CD4-positive, alpha-beta T cell treated with Interleukin-1 beta for 1 hour (primary cell): ENCODE data around the gene SIRPD.
"Not testable (repeated sequence)": the region's sequence is repeated elsewhere in the genome, so short reads cannot be mapped to it uniquely, and the experiment has no call there.

Experiments used
- DNase-seq, 2 donors: peaks; one replicate each; pipeline ENCODE4 v3.0.0-alpha.2; 2020 to 2022

Gene SIRPD

GRCh38 chr20:1557605-1558004 lies at the start of gene SIRPD:
TSS of gene SIRPD (minus strand) at chr20:1557705. CDS start at chr20:1557653, 52 bp downstream.
- DNase-seq = no peak

GRCh38 chr20:1600736-1601135 lies 43.2 kb upstream of the SIRPD start:
- no peak for DNase-seq

DNA sequence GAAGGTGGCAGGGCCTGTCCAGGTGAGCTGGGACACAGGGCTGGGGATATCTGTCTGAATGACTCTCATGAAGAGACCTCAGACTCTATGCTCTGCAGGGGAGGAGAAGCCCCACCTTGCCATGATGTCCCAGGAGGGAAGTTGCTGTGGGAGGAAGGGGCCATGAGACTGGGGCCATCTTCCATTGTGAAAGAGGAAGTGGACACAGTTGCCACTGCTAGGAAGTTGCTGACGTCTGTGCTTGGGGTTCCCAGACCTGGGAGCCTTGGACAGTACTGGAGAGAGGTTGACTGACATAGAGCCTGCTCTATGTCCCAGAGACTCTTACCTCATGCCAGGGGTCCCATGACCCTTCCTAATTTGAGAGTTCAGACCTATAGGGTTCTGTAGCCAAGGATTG lies 37.8 kb upstream of the SIRPD start:
- DNase-seq = no peak

DNA sequence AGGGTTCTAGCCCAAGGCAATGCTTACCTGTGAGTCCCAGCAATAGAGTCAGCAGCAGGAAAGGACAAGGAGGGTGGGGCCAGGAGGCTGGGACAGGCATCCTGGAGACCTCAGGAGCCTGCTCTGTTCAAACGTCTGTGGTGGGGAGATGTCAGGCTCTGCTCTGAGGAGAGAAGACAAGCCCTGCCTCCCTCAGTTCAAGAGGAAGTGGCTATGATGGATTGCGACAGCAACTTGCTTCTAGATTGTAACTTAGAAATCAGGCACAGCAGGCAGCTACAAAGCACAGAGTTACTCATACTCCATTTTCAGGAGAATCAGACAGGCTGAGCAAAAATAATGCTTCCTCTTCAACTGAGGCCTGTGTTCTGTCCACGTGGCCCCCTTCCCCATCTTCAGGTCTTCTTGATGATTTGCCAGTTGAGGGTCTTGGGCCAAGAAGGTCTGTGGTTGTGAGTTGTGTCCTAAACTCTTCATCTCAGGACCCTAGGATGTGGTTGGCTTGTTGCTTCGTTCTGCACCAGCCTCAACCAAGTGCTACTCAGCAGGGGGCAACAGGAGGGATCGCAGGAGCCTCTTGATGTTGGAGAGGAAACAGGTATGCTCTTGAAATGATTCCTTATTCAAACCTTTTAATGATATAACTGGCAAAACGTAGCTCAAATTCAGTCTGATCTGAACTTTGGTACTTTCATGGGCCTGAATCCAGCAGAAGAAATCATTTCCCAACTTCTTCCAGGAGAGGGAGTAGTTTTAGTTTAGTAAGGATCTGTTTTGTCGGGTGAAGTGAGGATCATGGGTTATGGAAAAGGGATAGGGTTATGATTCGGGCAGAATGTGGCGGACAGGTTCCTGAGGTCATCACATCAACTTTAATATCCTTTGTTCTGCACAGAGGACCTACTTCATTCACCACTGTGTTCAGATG lies 31.3 kb upstream of the SIRPD start:
- DNase-seq = no peak

GRCh38 chr20:1587781-1588532 lies 30.5 kb upstream of the SIRPD start:
- DNase-seq = no peak

DNA sequence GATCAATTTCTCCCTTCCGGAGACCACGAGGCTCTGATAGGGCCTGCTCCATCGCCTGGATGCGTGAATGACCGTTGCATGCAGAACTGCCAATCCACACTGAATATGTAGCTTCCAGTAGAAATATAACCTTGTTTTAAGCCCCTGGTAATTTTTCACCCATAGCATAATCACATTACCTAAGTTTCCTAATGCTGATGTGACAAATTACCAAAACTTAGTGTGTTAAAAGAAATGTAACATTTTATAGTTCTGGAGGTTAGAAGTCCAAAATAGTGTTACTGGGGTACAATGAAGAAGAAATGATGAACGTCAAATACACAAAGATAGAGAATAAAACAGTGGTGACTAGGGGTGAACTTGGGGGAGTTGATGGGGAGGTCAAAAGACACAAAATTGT lies 22.0 kb upstream of the SIRPD start:
- DNase-seq = no peak

GRCh38 chr20:1577906-1578305 lies 20.4 kb upstream of the SIRPD start:
- no peak for DNase-seq

DNA sequence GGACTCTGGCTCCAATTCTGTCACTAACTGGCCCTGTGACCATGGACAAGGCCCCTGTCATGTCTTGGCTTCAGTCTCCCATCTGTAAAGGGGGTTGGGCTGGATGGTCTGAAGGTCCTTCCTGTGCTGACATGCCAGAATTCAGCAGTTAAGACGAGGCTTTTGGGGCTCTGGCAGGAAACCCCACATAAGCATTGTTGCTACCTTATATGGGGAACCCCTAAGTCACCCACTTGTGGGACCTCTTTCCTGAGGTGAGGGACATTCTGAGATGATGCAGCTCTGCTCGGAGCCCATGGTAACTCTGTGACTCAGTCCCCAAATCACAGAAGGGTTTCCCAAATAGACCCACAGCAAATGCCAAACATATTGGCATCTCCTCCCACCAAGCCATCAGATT lies 19.8 kb upstream of the SIRPD start:
- DNase-seq = not testable (repeated sequence)

DNA sequence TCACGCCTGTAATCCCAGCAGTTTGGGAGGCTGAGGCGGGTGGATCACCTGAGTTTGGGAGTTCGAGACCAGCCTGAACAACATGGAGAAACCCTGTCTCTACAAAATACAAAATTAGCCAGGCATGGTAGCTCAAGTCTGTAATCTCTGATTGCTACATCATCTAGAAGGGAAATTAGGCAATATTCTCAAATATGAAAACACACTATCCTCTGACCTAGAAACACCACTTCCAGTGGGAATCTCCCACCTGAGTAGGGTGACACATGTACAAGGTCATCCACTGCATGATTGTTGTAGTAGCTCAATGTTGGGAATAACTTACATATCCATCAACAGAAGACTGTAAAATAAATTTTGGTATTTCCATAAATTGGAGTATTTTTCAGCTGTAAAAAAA lies 19.1 kb upstream of the SIRPD start:
- no peak for DNase-seq

DNA sequence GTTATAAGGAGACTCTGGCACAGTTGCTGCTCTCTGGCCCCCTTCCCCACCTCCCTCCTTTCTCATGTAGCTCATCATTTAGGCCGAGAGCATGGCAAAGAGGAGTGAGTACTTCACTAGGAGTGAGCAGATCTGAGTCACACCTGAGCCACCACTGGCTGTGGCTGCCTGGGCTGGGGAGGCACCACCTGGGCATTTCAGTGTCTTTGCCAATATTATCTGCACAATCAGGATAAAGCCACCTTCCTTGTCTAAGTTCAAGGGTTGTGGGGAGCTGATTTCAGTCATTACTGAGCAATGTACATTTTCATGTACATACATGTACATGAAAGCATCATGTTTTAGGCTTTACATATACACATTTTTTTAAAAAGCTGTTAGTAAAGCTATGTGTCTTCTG lies 18.5 kb upstream of the SIRPD start:
- DNase-seq = not testable (repeated sequence)

DNA sequence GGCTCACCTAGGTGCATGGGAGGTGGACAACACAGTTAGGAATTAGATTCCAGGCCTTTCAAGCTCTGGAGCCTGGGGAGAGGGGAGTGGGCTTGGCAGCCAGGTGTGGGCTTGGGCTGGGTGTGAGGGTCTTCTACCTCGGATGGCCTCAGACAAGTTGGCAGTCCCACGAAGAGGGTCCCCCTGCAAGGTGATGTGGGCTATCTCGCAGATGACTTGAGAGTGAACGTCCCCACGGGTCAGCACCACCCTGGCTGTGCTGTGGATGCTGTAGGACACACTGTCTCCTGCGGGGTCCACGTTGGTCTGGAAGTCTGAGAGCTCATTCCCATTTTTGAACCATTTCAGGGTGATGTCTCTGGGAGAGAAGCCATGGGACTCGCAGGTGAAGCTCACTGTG lies 14.1 kb upstream of the SIRPD start:
- not testable (repeated sequence) for DNase-seq

DNA sequence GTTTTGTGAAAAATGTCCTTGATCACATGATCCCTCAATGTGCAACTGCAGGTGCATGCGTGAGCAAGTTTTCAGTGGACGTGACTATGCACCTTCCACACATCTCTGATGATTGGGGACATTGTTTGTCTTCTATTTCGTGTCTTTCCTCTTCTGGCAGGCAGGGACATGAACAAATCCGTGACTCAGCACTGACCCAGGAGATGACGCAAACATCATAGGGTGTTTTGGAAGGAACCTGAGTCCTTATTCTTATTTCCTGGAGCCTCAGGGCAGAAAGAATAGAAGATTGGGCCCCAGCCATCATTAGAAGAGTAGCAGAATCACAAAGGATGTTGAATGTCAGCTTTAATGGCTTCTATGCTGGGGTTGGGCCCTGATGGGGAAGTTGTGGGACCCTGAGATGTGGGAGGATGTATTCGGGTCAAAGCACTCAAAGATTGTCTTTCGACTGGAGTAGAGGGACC lies 11.9 kb upstream of the SIRPD start:
- peak in 1 of 2 donors; percentile 64 for DNase-seq

GRCh38 chr20:1568163-1568490 lies 10.6 kb upstream of the SIRPD start:
- no peak for DNase-seq

DNA sequence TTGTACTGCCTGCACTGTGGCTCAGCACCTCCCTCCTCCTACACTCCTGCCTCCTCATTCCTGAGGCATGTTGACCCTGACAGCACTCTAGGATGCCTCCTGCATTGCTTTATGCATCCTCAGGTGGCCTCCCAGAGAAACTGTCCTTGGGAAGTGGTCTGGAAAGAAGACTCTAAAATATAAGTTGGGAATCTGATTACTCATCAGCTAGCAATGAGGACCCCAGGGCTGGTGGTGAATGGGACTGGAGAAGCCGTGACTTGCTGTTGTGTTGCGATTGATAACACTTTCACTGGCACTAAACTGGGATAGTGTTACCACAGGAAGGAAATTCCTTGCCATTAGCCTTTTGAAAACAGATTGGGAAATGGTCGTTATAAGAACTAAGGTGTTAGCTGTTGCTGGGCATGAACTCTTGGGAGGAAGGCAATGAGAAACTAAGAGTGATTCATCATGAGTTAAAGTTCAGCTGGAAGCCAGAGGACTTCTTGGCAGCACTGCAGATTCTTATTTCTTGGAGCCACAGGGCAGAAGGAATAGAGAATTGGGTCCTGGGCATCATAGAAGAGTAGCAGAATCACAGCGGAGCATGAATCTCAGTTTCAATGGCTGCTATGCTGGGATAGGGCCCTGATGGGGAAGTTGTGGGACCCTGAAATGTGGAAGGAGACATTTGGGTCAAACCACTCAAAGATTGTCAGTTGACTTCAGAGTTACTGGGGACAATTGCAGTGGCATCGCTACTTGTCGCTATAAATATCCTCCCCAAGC lies 10.1 kb upstream of the SIRPD start:
- DNase-seq = no peak

GRCh38 chr20:1566701-1567100 lies 9.2 kb upstream of the SIRPD start:
- no peak for DNase-seq

GRCh38 chr20:1565461-1565860 lies 8.0 kb upstream of the SIRPD start:
- no peak for DNase-seq

DNA sequence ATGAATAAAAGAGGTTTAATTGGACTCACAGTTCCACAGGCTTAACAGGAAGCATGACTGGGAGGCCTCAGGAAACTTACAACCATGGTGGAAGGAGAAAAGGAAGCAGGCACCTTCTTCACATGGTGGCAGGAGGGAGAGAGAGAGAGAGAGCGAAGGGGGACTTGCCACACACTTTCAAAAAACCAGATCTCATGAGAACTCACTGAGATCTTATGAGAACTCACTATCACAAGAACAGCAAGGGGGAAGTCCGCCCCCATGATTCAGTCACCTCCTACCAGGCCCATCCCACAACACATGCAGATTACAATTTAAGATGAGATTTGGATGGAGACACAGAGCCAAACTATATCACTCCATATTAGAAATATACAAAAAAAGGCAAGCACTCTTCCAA lies 6.1 kb upstream of the SIRPD start:
- no peak for DNase-seq

DNA sequence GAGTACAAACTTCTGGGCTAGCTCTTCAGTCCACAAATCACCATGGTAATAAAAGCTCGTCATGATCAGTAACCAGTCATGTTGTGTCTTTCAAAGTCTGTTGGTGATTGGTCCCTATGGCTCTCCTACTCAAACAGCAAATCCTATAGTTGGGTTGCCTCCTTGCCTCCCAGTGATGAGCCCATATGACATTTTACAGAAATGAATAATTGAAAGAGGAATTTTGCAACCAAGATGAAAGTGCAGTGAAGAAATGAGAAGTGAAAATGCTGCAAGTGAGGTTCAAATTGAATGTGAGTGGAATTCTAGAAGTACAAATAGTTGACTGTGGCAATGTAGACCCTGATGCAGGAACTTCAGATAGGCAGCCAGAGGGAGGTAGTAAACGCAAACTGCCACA lies 5.1 kb upstream of the SIRPD start:
- no peak for DNase-seq

- no peak for DNase-seq
Observed at GRCh38 chr20:1561350-1561749, 3.8 kb upstream of the SIRPD start.

GRCh38 chr20:1555952-1556351 lies 1.6 kb downstream of the SIRPD start:
- DNase-seq = peak in 1 of 2 donors; percentile 47

- no peak for DNase-seq
Observed at GRCh38 chr20:1539816-1540419, 17.6 kb downstream of the SIRPD start.

DNA sequence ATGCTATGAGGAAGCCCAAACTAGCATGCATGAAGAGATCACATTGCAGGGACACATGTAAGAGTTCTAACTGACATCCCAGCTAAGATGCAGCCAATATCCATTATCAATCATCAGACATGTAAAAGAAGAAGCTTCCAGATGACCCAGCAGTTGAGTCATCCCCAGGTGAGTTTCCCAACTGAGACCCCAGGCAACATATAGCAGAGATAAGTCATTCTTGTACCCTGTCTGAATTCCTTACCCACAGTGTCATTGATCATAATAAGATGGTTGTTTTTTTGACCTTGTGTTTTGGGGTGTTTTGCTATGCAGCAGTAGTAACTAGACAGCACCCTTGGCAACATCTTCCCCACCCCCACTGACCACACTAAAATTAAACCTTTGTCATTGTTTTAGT lies 18.9 kb downstream of the SIRPD start:
- no peak for DNase-seq

- DNase-seq = peak in 1 of 2 donors; percentile 65
Observed at GRCh38 chr20:1537731-1538058, 19.8 kb downstream of the SIRPD start.
